Vagina (tissue), 2 donors: ENCODE results near the gene PC.

Source experiments
- CTCF ChIP-seq, 3 experiments: fragments of 450-650 bp in 2 of 3; fragments of 200-600 bp in 1 of 3; sonication (generic) in 1 of 3; IDR thresholded peaks; one replicate each; pipeline ENCODE4 v1.5.1; 2017 to 2019; ENCODE audit warnings: antibody characterized with exemption in 3 of 3, mild to moderate bottlenecking in 2 of 3, moderate library complexity in 2 of 3
- POLR2A ChIP-seq, 2 donors: fragments of 450-650 bp; IDR thresholded peaks; one replicate each; pipeline ENCODE4 v1.6.1; 2017; ENCODE audit warnings: antibody characterized with exemption in 2 of 2, mild to moderate bottlenecking in 2 of 2, moderate library complexity in 2 of 2

DNA sequence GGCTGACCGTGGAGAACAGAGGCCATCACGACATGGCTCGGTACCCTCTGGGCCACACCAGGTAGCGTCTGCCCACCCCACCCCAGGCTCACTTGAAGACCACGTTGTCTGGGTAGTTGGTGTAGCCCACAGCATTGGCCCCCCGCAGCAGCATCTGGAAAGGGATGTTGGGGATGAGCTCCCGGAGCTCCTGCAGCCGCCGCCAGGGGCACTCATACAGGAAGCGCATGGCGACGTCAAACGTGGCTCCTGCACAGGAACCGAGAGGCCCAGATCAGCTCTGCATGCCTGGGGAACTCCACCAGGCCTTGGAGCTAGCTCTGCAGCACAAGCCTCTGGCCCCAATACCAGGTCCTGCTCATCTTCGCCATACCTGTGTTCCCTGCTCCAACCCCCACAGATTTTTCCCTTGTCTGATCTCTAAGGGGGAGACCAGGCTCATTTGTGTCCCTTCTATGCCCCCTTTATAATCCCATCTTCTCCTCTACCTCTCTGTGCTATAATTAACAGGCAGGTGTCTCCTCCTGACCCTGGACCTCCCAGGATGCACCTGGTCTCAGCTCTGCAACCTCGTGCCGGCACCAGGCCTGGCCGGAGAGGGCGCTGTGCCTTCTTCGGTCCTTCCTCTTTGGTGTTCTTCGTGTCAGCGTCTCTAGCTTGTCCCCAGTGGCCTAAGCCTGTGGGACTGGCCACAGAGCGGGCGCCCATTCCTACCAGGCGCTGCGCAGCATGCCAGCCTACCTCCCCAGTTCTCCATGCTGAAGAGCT, 106.3 kb downstream of the PC start:
- no peak for TF ChIP-seq CTCF (IDR thresholded peaks at IDR 0.05)
- no peak for TF ChIP-seq POLR2A (IDR thresholded peaks at IDR 0.05)
